ENCODE measurements around the gene SPATA2.

- no peak for TF ChIP-seq CTCF (conservative IDR thresholded peaks at IDR 0.05; ENCODE audit: low read length)
- no peak for TF ChIP-seq EZH2phosphoT487 (IDR thresholded peaks at IDR 0.05; ENCODE audit: borderline replicate concordance)
Observed at GRCh38 chr20:49901588-49901987, 13.7 kb downstream of the SPATA2 start.
